Choroid plexus epithelial cell (primary cell): ENCODE results near the gene SYNPO2.

ENCODE experiments used
- DNase-seq: peaks from one replicate; pipeline ENCODE4 v3.0.0-alpha.2; 2010; ENCODE audit warnings: low read depth
- H3K4me3 ChIP-seq: 2 replicates; pipeline ENCODE4 v1.5.1; 2011; ENCODE audit warnings: low read depth, mild to moderate bottlenecking, control low read depth, low read length, moderate library complexity
- TF ChIP-seq, protein P1 (sequence below): conservative IDR thresholded peaks from 2 replicates; pipeline ENCODE4 v1.5.1; 2011; ENCODE audit warnings: low read depth, mild to moderate bottlenecking, control low read depth, inconsistent platforms, low read length, moderate library complexity

SYNPO2 gene

DNA sequence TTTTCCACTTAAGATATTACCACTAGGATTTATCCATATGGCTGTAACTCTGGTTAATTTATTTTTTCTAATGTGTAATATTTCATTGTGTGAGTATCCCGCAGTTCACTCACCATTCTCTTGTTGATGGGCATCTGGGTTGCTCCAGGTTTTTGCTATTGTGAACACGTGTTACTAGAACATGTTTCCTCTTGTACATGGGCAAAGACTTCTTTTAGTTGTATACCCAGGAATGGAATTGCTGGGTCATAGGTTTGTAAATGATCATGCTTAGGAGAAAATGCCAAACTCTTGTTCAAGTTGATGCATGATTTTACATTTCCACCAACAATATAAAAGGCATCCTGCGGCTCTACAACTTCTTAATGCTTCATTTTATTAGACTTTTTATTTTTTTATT, 26.8 kb downstream of the SYNPO2 start:
- no peak overlapping the region for H3K4me3 ChIP-seq
- TF ChIP-seq, protein P1, sequence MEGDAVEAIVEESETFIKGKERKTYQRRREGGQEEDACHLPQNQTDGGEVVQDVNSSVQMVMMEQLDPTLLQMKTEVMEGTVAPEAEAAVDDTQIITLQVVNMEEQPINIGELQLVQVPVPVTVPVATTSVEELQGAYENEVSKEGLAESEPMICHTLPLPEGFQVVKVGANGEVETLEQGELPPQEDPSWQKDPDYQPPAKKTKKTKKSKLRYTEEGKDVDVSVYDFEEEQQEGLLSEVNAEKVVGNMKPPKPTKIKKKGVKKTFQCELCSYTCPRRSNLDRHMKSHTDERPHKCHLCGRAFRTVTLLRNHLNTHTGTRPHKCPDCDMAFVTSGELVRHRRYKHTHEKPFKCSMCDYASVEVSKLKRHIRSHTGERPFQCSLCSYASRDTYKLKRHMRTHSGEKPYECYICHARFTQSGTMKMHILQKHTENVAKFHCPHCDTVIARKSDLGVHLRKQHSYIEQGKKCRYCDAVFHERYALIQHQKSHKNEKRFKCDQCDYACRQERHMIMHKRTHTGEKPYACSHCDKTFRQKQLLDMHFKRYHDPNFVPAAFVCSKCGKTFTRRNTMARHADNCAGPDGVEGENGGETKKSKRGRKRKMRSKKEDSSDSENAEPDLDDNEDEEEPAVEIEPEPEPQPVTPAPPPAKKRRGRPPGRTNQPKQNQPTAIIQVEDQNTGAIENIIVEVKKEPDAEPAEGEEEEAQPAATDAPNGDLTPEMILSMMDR = no peak
- no peak for DNase-seq

GRCh38 chr4:118916691-118917289, 28.1 kb downstream of the SYNPO2 start:
- TF ChIP-seq, protein P1 = no peak
- no peak for DNase-seq
- no peak overlapping the region for H3K4me3 ChIP-seq

- peak; percentile 31 for DNase-seq
- H3K4me3 ChIP-seq = no peak overlapping the region
- TF ChIP-seq, protein P1 = no peak
Measured at GRCh38 chr4:118917582-118917981, 28.9 kb downstream of the SYNPO2 start.

DNA sequence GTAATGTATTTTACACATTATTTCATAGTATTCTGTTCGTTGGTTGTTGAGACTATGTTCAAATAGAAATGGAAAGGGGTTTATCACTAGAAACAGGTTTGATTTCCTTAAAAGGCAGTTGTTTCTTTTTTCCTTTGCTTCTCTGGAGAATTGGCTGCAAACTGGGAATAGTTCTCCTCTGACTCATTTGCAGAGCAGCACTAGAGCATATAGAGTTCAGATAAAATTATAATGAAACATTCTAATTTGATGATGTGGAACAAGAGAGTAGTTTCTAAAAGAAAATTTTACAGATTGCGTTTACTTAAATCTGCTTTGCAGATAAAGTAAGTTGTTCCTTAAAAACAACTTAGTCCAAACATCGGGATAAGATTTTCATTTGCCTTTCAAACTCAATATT, 29.7 kb downstream of the SYNPO2 start:
- no peak overlapping the region for H3K4me3 ChIP-seq
- TF ChIP-seq, protein P1 = no peak
- peak; percentile 94 for DNase-seq

DNA sequence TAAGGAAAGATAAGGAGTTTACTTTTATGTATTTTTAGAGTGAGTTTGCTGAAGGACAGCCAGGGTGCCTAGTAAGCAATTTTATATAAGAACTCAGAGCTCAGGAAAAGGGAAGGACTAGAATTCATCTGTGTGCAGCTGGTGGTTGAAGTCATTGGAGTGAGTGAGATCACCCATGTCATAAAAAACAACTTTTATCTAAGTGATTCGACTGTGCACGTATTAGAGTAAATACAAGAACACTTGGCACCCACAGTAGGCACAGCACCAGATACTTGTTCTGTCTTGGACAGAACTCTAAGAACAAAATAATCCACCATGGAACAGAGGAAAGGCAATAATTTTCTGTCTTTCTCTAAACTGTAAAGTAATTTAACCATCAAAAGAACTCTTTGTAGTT, 31.6 kb downstream of the SYNPO2 start:
- TF ChIP-seq, protein P1 = no peak
- DNase-seq = peak; percentile 45
- H3K4me3 ChIP-seq = no peak overlapping the region

DNA sequence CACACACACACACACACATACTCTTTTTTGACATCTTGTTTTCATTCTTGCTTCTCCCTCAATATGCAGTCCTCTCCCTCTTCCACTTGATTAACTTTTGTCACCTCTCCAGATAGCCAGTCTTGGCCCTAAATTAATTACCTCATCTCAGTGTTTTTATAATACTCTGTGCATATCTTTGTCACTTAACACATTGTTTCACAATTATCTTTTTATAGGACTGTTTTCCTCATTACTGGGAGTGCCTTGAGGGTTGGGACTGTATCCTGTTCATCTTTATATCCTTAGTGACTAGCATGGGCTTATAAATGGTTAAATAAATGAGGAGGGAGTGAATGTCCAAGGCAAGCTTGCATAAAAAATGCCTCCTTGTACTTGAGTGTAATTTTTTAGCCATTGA, 33.1 kb downstream of the SYNPO2 start:
- H3K4me3 ChIP-seq = no peak overlapping the region
- TF ChIP-seq, protein P1 = no peak
- no peak for DNase-seq

DNA sequence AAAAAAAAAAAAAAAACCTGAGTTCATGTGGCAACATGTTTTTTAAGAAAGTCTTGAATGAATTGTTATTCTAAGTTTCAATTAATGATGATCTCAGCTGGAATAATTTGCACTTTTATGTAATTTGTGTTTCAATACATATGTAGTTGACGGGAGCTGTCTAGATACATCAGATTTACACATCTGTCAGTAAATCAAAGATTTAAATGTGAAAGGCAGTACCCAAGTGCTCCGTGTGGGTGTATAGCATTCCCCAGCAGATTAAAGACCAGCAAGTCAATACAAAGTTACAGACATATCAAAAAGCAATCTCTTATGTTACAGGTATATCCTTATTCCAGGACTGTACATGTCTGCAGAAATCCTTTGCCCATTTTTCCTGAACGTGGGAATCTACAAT, 35.2 kb downstream of the SYNPO2 start:
- no peak for DNase-seq
- TF ChIP-seq, protein P1 = no peak
- no peak overlapping the region for H3K4me3 ChIP-seq
